GM21529 (cell line): ENCODE data around the gene KATNBL1.
"Not testable (repeated sequence)": the region's sequence is repeated elsewhere in the genome, so short reads cannot be mapped to it uniquely, and the experiment has no call there.

Experiments used
- ATAC-seq: cut with Tn5 transposase; IDR thresholded peaks from one replicate; pipeline ENCODE4 v1.9.1; 2021; ENCODE audit not compliant: unreplicated experiment

KATNBL1 gene

DNA sequence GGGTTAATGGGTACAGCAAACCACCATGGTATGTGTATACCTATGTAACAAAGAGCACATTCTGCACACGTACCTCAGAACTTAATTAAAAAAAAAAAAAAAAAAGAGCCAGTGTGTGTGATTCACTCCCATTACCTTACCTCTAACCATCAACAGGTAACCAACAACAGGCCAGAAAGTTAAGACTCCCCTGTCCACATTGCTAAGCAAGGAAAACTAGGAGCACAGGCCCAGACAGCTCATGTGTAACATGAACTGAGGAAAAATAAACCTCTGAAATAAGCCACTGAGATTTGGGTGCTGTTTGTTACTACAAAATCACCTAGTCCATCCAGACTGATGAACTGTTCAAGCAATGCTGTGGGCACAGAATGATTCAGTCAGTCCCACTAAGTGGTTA is 6.0 kb downstream of the KATNBL1 start:
- no peak for ATAC-seq

DNA sequence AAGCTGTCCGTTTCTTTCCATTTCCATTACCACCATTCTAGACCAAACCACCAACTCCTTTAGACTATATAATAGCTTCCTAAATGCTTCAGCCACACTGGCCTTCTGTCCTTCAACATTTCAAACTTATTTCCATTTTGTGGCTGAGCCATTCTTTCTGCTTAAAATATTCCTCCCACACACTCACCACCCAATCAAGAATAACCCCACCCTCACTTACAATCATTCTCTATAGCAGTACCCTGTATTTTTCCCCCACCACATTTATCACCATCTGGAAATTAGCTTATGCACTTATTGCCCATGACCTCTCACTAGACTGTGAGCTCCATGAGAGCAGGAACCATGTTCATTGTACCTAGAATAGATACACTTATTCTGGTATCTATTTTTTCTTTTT is 6.6 kb downstream of the KATNBL1 start:
- no peak for ATAC-seq

DNA sequence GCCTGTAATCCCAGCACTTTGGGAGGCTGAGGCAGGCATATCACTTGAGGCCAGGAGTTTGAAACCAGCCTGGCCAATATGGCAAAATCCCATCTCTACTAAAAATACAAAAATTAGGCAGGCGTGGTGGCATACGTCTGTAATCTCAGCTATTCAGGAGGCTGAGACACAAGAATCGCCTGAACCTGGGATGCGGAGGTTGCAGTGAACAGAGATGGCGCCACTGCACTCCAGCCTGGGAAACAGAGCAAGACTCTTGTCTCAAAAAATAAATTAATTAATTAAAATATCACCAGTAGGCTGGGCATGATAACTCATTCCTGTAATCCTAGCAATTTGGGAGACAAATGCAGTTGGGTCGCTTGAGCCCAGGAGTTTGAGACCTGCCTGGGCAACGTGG is 16.6 kb downstream of the KATNBL1 start:
- not testable (repeated sequence) for ATAC-seq

DNA sequence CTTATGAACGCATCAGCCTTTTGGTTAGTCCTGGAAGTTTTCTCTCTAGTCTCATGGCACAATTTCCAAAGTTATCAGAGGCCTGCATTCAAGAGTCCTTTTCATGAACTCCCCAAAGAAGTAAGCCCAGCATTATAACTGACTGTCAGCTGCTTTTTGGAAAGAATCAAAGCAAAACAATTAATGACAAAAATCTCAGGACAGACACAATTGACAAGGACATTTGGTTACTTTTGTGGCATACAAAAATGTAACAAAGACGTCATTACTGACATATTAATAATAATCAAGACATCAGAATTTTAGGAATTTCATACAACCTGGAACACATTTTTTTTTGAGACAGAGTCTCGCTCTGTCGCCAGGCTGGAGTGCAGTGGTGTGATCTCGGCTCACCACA is 21.2 kb downstream of the KATNBL1 start:
- no peak for ATAC-seq

DNA sequence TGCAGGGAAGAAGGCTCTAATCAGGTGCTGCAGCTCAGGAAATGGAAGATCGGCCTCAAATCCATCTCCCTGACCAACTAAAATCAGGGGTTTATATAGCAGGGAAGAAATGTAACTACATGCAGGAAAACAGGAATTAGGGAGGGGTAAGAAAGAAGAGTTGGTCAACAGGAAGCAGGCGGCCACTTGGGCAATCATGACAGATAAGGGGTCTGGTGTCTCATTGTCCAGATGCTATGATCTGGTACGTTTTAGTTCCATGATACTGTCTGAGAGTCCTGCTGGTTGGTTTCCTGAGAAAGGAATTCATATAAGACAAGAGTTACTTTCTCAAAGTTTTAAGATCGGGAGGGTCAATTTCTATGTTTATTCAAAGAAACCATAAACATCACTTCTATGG is 24.2 kb downstream of the KATNBL1 start:
- ATAC-seq, result no peak

DNA sequence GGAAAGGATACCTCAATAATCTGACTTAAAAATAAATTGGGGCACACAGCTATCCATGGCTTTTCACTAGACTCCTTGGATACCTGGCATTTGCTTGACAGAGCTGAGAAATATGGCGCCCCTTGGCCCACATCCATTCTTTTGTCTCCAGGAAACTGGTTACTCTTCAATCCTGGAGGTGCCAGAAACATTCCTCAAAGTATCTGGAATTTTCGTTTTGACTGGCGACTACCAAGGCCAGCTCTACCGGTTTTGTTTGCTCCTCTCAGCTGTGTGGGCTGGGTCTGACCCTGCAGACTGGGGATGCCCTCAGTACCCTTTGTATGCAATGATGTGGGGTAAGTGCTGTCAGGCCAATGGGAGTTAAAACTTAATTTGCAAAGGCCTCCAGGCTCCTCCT is 27.0 kb downstream of the KATNBL1 start:
- no peak for ATAC-seq

DNA sequence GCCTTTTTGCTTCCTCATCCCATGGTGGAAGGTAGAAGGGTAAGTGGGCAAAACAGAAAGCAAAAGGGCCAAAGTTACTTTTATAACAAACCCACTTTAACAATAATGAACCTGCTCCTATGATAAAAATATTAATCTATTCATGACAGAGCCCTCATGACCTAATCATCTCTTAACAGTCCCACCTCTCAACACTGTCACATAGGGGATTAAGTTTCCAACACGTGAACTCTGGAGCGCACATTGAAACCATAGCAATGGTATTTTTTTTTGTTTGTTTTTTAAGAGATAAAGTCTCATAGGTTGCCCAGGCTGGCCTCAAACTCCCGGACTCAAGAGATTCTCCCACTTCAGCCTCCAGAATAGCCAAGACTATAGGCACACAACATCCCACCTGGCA is 30.7 kb downstream of the KATNBL1 start:
- ATAC-seq, result no peak

DNA sequence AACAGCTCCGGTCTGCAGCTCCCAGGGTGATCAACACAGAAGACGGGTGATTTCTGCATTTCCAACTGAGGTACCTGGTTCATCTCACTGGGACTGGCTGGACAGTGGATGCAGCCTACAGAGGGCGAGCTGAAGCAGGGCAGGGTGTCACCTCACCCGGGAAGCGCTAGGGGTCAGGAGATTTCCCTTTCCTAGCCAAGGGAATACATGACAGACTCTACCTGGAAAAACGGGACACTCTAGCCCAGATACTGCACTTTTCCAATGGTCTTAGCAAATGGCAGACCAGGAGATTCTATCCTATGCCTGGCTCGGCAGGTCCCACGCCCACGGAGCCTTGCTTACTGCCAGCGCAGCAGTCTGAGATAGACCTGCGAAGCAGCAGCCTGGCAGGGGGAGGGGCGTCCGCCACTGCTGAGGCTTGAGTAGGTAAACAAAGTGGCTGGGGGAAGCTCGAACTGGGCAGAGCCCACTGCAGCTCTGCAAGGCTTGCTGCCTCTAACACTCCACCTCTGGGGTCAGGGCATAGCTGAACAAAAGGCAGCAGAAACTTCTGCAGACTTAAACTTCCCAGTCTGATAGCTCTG is 43.8 kb downstream of the KATNBL1 start:
- not testable (repeated sequence) for ATAC-seq

DNA sequence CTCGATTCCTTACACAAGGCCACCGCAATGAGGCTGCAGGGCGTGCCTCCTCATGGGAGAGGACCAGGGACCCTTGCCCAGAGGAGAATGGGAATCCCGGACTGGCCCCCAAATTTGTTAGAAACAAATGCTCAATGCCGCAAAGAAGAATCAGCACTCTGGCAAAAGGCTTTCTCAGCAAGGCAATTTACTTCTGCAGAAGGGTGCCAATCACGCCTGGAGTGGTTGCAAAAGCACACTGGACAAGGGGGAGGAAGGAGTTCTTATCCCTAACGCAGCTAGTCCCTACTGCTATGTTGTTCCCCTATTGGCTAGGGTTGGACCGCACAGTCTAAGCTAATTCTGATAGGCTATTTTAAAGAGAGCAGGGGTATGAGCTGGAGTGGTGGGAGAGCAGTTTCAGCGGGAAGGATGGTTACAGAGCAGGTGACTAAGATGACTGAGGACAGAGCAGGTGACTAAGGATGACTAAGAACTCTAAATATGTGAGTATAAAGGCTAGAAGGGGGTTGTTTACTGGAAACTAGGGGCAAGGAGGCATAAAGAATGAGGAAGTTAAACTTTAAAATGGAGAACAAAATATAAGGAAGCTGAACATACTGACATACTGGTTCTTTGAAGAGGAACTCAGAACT is 48.5 kb downstream of the KATNBL1 start:
- ATAC-seq, result no peak

DNA sequence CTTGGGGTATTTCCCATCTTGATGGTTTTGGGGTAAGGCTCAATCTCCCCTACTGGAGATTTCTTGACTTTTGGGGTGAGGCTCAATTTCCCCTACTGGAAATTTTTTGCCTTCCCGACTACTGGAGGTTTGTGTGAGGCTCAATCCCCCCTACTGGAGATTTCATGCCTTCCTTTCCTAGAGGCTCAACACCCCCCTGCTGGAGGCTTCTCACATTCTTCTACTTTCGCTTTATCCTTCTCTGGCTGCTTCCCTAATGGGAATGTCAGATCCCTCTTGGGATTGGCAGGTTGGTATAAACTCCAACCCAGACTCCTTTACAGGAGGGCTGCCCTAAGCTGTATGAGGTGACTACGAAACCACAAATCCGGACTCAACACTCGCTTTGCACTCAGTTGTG is 49.2 kb downstream of the KATNBL1 start:
- no peak for ATAC-seq

DNA sequence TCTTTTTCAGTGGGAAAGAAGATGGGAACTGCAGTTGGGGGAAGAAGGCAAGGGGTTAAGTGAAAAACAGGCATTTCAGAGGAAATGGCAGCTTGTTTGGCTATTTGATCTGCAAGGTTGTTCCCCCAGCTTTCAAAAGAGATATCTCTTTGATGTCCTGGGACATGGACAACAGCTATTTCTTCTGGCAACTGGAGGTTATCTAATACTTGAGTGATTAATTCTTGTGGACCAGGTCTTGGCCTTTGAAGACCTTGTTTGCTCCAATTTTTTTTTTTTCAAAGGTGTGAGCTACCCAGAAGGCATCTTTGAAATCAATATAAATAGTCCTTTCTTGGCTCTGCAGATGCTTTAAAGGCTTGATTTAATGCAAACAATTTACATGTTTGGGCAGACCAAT is 51.5 kb downstream of the KATNBL1 start:
- no peak for ATAC-seq

DNA sequence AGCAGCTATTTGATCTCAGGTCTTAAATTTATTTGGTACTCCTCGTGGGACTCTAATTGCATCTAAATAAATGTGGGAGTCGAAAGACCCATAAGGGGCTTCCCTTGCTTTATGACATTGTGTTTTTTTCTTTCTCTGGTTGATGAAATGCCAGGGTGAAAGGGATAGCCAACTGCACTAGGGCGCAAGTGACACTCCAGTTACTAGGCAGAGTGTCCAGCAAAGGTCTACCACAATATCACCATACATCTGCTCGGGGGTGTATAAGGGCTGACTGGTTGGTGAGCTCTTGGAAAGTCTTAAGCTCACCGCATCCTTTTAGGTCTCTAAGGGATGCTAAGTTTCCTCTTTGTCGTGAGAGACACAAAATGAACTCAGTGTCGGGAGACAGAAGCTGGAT is 54.0 kb downstream of the KATNBL1 start:
- no peak for ATAC-seq

DNA sequence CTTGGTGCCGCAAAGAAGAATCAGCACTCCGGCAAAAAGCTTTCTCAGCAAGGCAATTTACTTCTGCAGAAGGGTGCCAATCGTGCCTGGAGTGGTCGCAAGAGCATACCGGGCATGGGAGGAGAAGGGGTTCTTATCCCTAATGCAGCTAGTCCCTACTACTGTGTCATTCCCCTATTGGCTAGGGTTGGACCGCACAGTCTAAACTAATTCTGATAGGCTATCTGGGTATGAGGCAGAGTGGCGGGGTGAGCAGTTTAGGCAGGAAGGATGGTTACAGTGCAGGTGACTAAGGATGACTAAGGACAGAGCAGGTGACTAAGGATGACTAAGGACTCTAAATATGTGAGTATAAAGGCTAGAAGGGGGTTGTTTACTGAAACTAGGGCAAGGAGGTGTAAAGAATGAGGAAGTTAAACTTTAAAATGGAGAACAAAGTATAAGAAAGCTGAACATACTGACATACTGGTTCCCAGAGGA is 55.1 kb downstream of the KATNBL1 start:
- no peak for ATAC-seq

DNA sequence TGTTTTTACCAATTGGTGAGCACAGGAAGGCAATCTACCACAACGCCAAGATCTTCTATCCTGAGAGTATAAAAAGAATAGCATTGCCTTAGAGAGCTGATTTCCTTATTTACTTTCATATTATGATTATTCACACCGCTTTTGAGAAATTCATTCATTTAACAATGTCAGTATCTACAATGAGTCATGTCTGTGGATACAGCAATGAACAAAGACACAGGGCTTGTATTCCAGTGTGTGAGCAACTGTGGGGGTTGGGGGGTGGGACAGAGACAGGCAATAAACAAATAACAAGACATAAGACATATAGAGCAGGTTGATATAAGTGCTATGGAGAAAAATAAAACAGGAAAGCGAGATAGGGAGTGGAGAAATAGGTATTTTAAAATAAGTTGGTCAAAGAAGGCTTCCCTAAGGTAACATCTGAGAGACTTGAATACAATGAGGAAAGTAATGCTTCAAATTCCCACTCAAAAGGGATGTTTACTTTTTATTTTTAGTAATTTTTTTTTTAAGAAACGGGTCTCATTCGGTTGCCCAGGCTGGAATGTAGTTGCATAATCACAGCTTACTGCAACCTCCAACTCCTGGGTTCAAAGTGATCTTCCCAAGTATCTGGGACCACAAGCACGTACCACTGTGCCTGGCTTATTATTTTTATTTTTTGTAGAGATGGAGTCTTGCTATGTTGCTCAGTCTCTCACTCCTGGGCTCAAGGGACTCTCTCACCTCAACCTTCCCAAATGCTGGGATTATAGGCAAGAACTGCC is 62.3 kb downstream of the KATNBL1 start:
- no peak for ATAC-seq

DNA sequence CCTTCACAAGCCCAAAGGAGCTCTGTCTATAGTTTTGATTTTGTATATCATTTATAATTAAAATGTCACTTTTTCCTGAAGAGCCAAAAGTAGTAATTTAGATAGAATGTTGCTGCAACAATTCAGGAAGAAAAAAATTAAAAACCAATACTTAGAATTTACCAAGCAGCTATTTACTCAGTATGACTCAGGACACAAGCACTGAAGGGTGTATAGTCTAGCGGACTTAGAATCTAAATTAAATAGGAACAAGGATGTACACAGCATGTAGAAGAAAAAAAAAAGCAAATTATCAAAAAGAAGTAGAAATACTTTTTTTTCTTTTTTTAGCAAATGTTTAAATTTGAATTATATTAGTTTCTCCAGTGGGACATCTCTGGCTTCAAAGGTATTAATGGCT is 76.4 kb downstream of the KATNBL1 start:
- no peak for ATAC-seq

DNA sequence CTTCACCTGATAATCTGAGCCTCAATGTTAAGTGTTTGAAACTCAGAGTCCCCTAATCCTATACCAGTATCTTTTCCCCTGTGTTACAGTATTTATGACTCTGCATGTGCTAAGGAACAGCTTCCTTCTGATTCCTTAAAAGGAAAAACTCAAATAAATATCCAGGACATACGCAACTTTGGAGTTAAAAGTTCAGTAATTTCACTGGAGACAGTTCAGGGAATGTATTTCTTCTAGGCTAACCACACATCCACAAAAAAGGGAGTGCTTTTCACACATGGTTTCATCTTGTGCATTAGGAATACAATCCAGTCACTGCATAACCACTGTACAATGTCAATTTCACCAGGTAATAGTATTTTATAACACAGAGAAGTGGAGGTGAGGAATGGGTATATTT is 77.0 kb downstream of the KATNBL1 start:
- ATAC-seq, result no peak

DNA sequence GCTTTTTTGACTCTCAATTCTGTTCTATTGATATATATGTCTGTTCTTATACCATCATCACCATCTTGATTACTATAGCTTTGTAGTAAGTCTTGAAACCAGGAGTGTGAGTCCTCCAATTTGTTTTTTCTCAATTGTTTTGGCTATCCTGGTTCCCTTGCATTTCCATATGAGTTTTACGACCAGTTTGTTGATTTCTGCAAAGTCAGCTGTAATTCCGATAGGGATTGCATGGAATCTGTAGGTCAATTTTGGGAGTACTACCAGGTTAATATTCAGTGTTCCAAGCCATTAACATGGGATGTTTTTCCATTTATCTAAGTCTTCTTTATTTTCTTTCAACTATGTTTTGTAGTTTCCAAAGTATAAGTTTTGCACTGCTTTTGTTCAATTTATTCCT is 81.0 kb downstream of the KATNBL1 start:
- ATAC-seq, result no peak

DNA sequence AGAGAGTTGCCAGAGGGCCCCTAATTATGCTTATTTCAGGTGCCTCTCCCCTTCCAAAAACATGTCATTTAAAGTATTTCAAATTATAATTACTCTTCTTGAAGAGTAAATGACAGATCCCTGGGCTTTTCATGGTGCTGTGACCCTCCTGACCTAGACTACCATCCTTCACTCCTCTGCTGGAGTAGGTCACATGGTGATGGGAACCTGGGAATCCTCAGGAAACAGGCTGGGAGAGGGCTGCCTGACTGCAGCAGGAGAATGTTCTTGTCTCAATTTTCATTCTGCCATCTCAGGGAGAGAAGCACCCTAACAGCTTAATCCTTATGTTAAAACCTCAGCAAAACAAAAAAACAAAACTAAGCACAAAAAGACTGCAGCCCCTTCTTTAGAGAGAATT is 83.4 kb downstream of the KATNBL1 start:
- no peak for ATAC-seq

DNA sequence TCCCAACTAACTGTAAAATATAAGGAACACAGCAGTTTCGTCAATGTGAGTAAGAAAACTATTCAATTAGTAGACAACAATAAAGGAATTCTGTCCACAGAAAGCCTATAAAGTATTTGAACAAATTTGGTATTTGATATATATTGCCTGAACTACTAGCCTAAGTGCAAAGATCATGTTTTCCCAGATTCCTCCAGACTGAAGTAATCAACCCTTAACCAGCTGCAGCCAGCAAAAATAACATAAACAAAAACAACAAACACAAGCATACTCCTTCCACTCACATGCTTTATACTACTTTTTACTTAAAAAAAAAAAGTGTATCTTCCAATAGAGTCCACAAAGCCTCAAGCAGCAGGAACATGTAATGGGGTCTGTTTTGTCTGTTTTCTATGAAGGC is 84.0 kb downstream of the KATNBL1 start:
- ATAC-seq, result no peak

DNA sequence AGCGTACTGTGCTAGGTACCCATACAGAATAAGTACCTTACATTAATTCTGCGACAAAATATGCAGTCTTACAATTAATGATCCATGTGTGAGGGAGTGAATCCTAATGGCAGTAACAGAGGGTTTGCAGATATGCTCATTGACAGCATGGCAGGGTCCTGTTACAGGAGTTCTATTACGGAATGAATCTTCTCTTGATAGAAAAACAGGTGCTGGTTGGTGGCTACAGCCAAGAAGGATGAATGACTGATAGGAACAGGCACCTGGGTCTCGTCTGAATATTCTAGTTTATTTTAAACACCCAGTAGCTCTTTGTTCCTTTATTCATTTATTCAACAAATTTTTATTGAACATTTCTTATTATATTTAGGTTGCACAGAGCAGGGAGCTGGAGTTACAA is 85.2 kb downstream of the KATNBL1 start:
- no peak for ATAC-seq

DNA sequence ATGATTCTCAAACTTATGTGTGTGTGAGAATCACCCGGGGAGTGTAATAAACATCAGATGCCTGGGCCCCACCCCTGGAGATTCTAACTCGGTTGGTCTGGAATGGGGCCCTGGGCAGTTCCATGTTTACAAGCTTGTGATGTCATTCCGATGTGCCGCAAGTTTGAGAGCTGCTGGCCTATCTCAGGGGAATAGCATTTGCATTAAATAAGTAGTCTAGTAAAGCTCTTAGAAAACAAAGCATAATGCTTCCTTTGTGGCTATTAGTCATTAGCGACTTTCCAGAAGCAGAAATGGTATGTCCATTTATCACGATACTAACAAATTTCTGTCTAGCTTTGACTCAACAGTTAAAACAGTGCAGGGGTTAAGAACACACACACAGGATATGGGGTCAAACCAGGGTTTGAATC is 87.1 kb downstream of the KATNBL1 start:
- peak; percentile 76 for ATAC-seq

DNA sequence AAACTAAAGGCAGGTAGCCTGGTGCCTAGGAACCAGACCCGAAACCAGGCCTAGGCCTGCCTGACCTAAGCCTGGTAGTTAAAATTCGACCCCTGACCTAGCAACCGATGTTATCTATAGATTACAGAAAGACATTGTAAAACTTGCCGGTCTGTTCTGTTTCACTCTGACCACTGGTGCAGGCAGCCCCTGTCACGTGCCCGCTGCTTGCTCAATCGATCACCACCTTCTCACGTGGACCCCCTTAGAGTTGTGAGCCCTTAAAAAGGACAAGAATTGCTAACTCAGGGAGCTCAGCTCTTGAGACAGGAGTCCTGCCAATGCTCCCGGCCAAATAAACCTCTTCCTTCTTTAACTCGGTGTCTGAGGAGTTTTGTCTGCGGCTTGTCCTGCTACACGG is 88.1 kb downstream of the KATNBL1 start:
- not testable (repeated sequence) for ATAC-seq
